Fibroblast of lung (primary cell): Measurements from ENCODE around the gene TNS1.

Experiments used
- CTCF ChIP-seq, 2 donors: IDR thresholded peaks in 1 of 2; conservative IDR thresholded peaks in 1 of 2; 1 replicate in 1 of 2; 2 replicates in 1 of 2; pipeline ENCODE4 v1.5.1; 2011 to 2012; ENCODE audit warnings: low read length in 2 of 2, control low read depth in 1 of 2, inconsistent platforms in 1 of 2, low read depth in 1 of 2, mild to moderate bottlenecking in 1 of 2
- EZH2 ChIP-seq: IDR thresholded peaks from 2 replicates; pipeline ENCODE4 v1.5.1; 2012; ENCODE audit warnings: low read length, control low read depth, mild to moderate bottlenecking; ENCODE audit errors: missing control alignments

- TF ChIP-seq CTCF (conservative IDR thresholded peaks at IDR 0.05 in 1 of 2, IDR thresholded peaks at IDR 0.05 in 1 of 2; ENCODE audit: low read depth in 1 of 2, low read length in 2 of 2) (no peak), EZH2 (no peak)
These were observed 180.2 kb downstream of the TNS1 start for GRCh38 chr2:217822296-217823252.
